K562 (cell line): ENCODE measurements around the gene STARD3NL. TPM values are rescaled to one million over a fixed set of nuclear protein-coding genes. Genes with fewer than 3 reads are reported as not detected.

ENCODE experiments used
- C11orf30 ChIP-seq: fragments of 450-650 bp; IDR thresholded peaks from 2 replicates; pipeline ENCODE4 v1.6.1; 2016; ENCODE audit warnings: low read depth, mild to moderate bottlenecking
- DIDO1 ChIP-seq: fragments of 450-650 bp; IDR thresholded peaks from 2 replicates; pipeline ENCODE4 v1.6.1; 2016; ENCODE audit warnings: low read depth, missing biosample characterization, missing genetic modification characterization
- ETS1 ChIP-seq: conservative IDR thresholded peaks from 2 replicates; pipeline ENCODE4 v1.6.1; 2011; ENCODE audit warnings: low read depth, mild to moderate bottlenecking, low read length; ENCODE audit not compliant: control insufficient read depth
- GTF2E2 ChIP-seq: fragments of 200-800 bp; sonication (Bioruptor generic); IDR thresholded peaks from 2 replicates; pipeline ENCODE4 v1.6.1; 2016; ENCODE audit warnings: missing genetic modification characterization, missing compliant biosample characterization
- LCOR ChIP-seq: sonication (generic); formaldehyde crosslinking; IDR thresholded peaks from 2 replicates; pipeline ENCODE4 v1.8.0; 2022; ENCODE audit warnings: mild to moderate bottlenecking, missing genetic modification reagents
- PHB ChIP-seq: fragments of 250-450 bp; sonication (Bioruptor Pico); IDR thresholded peaks from 2 replicates; pipeline ENCODE4 v1.5.0; 2021
- PHF8 ChIP-seq: fragments of 200-600 bp; sonication (generic); IDR thresholded peaks from 2 replicates; pipeline ENCODE4 v1.6.1; 2012; ENCODE audit warnings: mixed run types, mild to moderate bottlenecking, inconsistent platforms, low read length, moderate library complexity, borderline replicate concordance
- RBBP5 ChIP-seq: fragments of 200-600 bp; sonication (generic); IDR thresholded peaks from 2 replicates; pipeline ENCODE4 v1.6.1; 2012; ENCODE audit warnings: borderline replicate concordance, mild to moderate bottlenecking, low read length, control low read depth, inconsistent platforms; ENCODE audit not compliant: insufficient read depth, poor library complexity, severe bottlenecking
- RFX5 ChIP-seq: IDR thresholded peaks from 2 replicates; pipeline ENCODE4 v1.6.1; 2011; ENCODE audit warnings: low read depth, mild to moderate bottlenecking, improper control_type of control experiment, low read length
- TAF1 ChIP-seq: IDR thresholded peaks from 2 replicates; pipeline ENCODE4 v1.6.1; 2011; ENCODE audit warnings: mild to moderate bottlenecking, low read length, moderate library complexity; ENCODE audit not compliant: insufficient read depth, control insufficient read depth, severe bottlenecking; ENCODE audit errors: extremely low read depth
- TAL1 ChIP-seq: fragments of 450-650 bp; IDR thresholded peaks from 2 replicates; pipeline ENCODE4 v1.6.1; 2016; ENCODE audit warnings: mild to moderate bottlenecking
- THAP12 ChIP-seq: fragments of 250-450 bp; sonication (Bioruptor Pico); IDR thresholded peaks from 2 replicates; pipeline ENCODE4 v1.9.0; 2021; ENCODE audit warnings: mild to moderate bottlenecking, inconsistent platforms
- ZNF592 ChIP-seq: fragments of 450-650 bp; IDR thresholded peaks from 2 replicates; pipeline ENCODE4 v1.6.1; 2017; ENCODE audit warnings: antibody characterized with exemption, mild to moderate bottlenecking
- polyA plus RNA-seq, 8 experiments: library from polyadenylated mRNA; depleted of rRNA in 4 of 8; stranded (reverse) in 5 of 8; unstranded in 3 of 8; fragments of >200 nt; fragmentation: Nextera tagmentation in 2 of 8; fragmentation: Illumina TruSeq in 1 of 8; extraction: Ambion mirVana in 2 of 8; extraction: Trizol in 1 of 8; gene quantifications; 2 replicates each; pipeline versions ENCODE4 v1.2.1 to v1.2.3, GENCODE V29; 2011 to 2014; ENCODE audit warnings: inconsistent platforms in 1 of 8, missing spikeins in 1 of 8
- total RNA-seq, 7 experiments: library from RNA; depleted of rRNA in 6 of 7; stranded (reverse); fragments of >200 nt in 6 of 7; fragmentation: Illumina TruSeq in 2 of 7; extraction: Trizol in 2 of 7; gene quantifications; 2 replicates each; pipeline versions ENCODE4 v1.2.1 to v1.2.3, GENCODE V29; 2011 to 2021; ENCODE audit warnings: low replicate concordance in 1 of 7
- TF ChIP-seq, protein P1 (sequence below): fragments of 450-650 bp; IDR thresholded peaks from 2 replicates; pipeline ENCODE4 v1.6.1; 2016; ENCODE audit warnings: mild to moderate bottlenecking
- TF ChIP-seq, protein P2 (sequence below): sonication (generic); formaldehyde crosslinking; IDR thresholded peaks from 2 replicates; pipeline ENCODE4 v1.8.1; 2023; ENCODE audit warnings: mild to moderate bottlenecking, missing genetic modification reagents, moderate library complexity

STARD3NL gene
- total and polyA plus RNA-seq, 9 of the 15 experiments (the other 6 are each of a cell fraction or from before 2014, with no cell fraction given): 42.2 to 90.0 (median 57.6) TPM

- TF ChIP-seq, protein P1, sequence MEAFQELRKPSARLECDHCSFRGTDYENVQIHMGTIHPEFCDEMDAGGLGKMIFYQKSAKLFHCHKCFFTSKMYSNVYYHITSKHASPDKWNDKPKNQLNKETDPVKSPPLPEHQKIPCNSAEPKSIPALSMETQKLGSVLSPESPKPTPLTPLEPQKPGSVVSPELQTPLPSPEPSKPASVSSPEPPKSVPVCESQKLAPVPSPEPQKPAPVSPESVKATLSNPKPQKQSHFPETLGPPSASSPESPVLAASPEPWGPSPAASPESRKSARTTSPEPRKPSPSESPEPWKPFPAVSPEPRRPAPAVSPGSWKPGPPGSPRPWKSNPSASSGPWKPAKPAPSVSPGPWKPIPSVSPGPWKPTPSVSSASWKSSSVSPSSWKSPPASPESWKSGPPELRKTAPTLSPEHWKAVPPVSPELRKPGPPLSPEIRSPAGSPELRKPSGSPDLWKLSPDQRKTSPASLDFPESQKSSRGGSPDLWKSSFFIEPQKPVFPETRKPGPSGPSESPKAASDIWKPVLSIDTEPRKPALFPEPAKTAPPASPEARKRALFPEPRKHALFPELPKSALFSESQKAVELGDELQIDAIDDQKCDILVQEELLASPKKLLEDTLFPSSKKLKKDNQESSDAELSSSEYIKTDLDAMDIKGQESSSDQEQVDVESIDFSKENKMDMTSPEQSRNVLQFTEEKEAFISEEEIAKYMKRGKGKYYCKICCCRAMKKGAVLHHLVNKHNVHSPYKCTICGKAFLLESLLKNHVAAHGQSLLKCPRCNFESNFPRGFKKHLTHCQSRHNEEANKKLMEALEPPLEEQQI: peak; percentile 26; the same call in 1 of the 2 replicates
- no peak for TF ChIP-seq PHB (CRISPR knock-in tag)
- TF ChIP-seq TAF1: peak; percentile 6
- 0 out of 2 replicates have a peak, but pooled peaks have one; percentile 46 for TF ChIP-seq GTF2E2 (tag)
- TF ChIP-seq RFX5: no peak
- TF ChIP-seq C11orf30: no peak
- peak; percentile 70; the same call in 1 of the 2 replicates for TF ChIP-seq PHF8
- TF ChIP-seq TAL1: no peak
- TF ChIP-seq THAP12: no peak
- TF ChIP-seq RBBP5: no peak
- no peak for TF ChIP-seq DIDO1 (tag)
- TF ChIP-seq ETS1: no peak
- TF ChIP-seq, protein P2, sequence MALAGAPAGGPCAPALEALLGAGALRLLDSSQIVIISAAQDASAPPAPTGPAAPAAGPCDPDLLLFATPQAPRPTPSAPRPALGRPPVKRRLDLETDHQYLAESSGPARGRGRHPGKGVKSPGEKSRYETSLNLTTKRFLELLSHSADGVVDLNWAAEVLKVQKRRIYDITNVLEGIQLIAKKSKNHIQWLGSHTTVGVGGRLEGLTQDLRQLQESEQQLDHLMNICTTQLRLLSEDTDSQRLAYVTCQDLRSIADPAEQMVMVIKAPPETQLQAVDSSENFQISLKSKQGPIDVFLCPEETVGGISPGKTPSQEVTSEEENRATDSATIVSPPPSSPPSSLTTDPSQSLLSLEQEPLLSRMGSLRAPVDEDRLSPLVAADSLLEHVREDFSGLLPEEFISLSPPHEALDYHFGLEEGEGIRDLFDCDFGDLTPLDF (CRISPR knock-in tag): 0 out of 2 replicates have a peak, but pooled peaks have one; percentile 37
- peak; percentile 53; the same call in 1 of the 2 replicates for TF ChIP-seq ZNF592
- peak; percentile 28; the same call in 1 of the 2 replicates for TF ChIP-seq LCOR (CRISPR knock-in tag)
Observed at GRCh38 chr7:38177621-38178003, 433 bp upstream of the STARD3NL start (continued).
